ENCODE results near the gene SMYD5. TPM values are rescaled to one million over a fixed set of nuclear protein-coding genes. Genes with fewer than 3 reads are reported as not detected.
A peak's percentile ranks its signal among the peaks of the same experiment; 100 is the strongest.
"Not testable (repeated sequence)": the region's sequence is repeated elsewhere in the genome, so short reads cannot be mapped to it uniquely, and the experiment has no call there.

SMYD5 gene
- polyA plus RNA-seq, 3 donors from 2014 or later = 7.0 to 19.1 (median 10.2) TPM

- H3K27ac Mint-ChIP-seq = peak overlapping the region in 1 of 6 donors; percentile 14
- peaks cover 13 to 16% of the 10 kb centered on the region in 2 donors for H3K4me1 Mint-ChIP-seq
- H3K9me3 Mint-ChIP-seq = no peaks in the 10 kb centered on the region
- DNase-seq = no peak
- no peaks in the 10 kb centered on the region for H3K36me3 Mint-ChIP-seq
- peak overlapping the region; percentile 84 to 94 (median 90) for H3K4me3 Mint-ChIP-seq
- peaks cover 6 to 14% (median 9%) of the 10 kb centered on the region in 3 donors for H3K27me3 Mint-ChIP-seq (ENCODE audit: low read depth in 3 of 3)
Observed at GRCh38 chr2:73177645-73178255, 36.3 kb upstream of the SMYD5 start.

GRCh38 chr2:73185965-73186364 lies 28.1 kb upstream of the SMYD5 start:
- no peak overlapping the region for H3K27ac Mint-ChIP-seq
- H3K4me3 Mint-ChIP-seq = no peak overlapping the region
- DNase-seq = no peak
- peaks cover 0 to 4% (median 0%) of the 10 kb centered on the region in 3 donors for H3K36me3 Mint-ChIP-seq
- peaks cover 5 to 10% (median 6%) of the 10 kb centered on the region in 3 donors for H3K27me3 Mint-ChIP-seq (ENCODE audit: low read depth in 3 of 3)
- no peaks in the 10 kb centered on the region for H3K9me3 Mint-ChIP-seq
- H3K4me1 Mint-ChIP-seq = no peaks in the 10 kb centered on the region

GRCh38 chr2:73187549-73187948 lies 26.5 kb upstream of the SMYD5 start:
- peaks cover 3 to 6% (median 6%) of the 10 kb centered on the region in 3 donors for H3K27me3 Mint-ChIP-seq (ENCODE audit: low read depth in 3 of 3)
- no peak for DNase-seq
- H3K4me3 Mint-ChIP-seq = no peak overlapping the region
- H3K4me1 Mint-ChIP-seq = no peaks in the 10 kb centered on the region
- no peaks in the 10 kb centered on the region for H3K9me3 Mint-ChIP-seq
- peaks cover 0 to 4% (median 0%) of the 10 kb centered on the region in 3 donors for H3K36me3 Mint-ChIP-seq
- no peak overlapping the region for H3K27ac Mint-ChIP-seq

- Mint-ChIP-seq H3K27ac (no peak overlapping the region), H3K4me3 (no peak overlapping the region), H3K36me3 (no peaks in the 10 kb centered on the region), H3K9me3 (peaks cover 0 to 2% (median 0%) of the 10 kb centered on the region in 6 donors), H3K4me1 (peaks cover 5 to 8% of the 10 kb centered on the region in 2 donors), H3K27me3 (ENCODE audit: low read depth in 3 of 3) (peaks cover 3 to 20% (median 5%) of the 10 kb centered on the region in 3 donors)
- DNase-seq = no peak
Observed at GRCh38 chr2:73197579-73197978, 16.5 kb upstream of the SMYD5 start.

GRCh38 chr2:73200281-73200680 lies 13.8 kb upstream of the SMYD5 start:
- DNase-seq, H3K9me3 Mint-ChIP-seq, H3K36me3 Mint-ChIP-seq, H3K4me1 Mint-ChIP-seq, H3K4me3 Mint-ChIP-seq, H3K27ac Mint-ChIP-seq: not testable (repeated sequence)
- peaks cover 9 to 34% (median 11%) of the 10 kb centered on the region in 3 donors for H3K27me3 Mint-ChIP-seq (ENCODE audit: low read depth in 3 of 3)

GRCh38 chr2:73202156-73203054 lies 11.6 kb upstream of the SMYD5 start, which contains the start of gene NOTO:
Gene NOTO, plus strand, starts transcription at chr2:73202574. Its CDS starts 93 bp downstream, at chr2:73202667.
- Mint-ChIP-seq H3K4me1 (peaks cover 7 to 8% of the 10 kb centered on the region in 2 donors), H3K36me3 (no peaks in the 10 kb centered on the region), H3K27me3 (ENCODE audit: low read depth in 3 of 3) (peaks cover 9 to 36% (median 15%) of the 10 kb centered on the region in 3 donors), H3K9me3 (no peaks in the 10 kb centered on the region), H3K27ac (no peak within 1 kb of the TSS), H3K4me3 (peak within 1 kb of the TSS; percentile 29 to 76 (median 46))
- DNase-seq = no peak

GRCh38 chr2:73203055-73203681 lies 10.9 kb upstream of the SMYD5 start:
- Mint-ChIP-seq H3K9me3 (no peaks in the 10 kb centered on the region), H3K4me1 (peaks cover 7 to 8% of the 10 kb centered on the region in 2 donors), H3K27ac (no peak overlapping the region), H3K4me3 (no peak overlapping the region), H3K27me3 (ENCODE audit: low read depth in 3 of 3) (peaks cover 9 to 33% (median 15%) of the 10 kb centered on the region in 3 donors), H3K36me3 (no peaks in the 10 kb centered on the region)
- no peak for DNase-seq

GRCh38 chr2:73205611-73206010 lies 8.4 kb upstream of the SMYD5 start:
- no peak overlapping the region for H3K4me3 Mint-ChIP-seq
- H3K27me3 Mint-ChIP-seq (ENCODE audit: low read depth in 3 of 3) = peaks cover 10 to 26% (median 12%) of the 10 kb centered on the region in 3 donors
- H3K36me3 Mint-ChIP-seq = no peaks in the 10 kb centered on the region
- peaks cover 7 to 8% of the 10 kb centered on the region in 2 donors for H3K4me1 Mint-ChIP-seq
- H3K27ac Mint-ChIP-seq = no peak overlapping the region
- no peaks in the 10 kb centered on the region for H3K9me3 Mint-ChIP-seq
- no peak for DNase-seq

GRCh38 chr2:73208258-73208657 lies 5.8 kb upstream of the SMYD5 start:
- Mint-ChIP-seq H3K27me3 (ENCODE audit: low read depth in 3 of 3) (peaks cover 8 to 21% (median 10%) of the 10 kb centered on the region in 3 donors), H3K9me3 (no peaks in the 10 kb centered on the region), H3K27ac (no peak overlapping the region), H3K4me3 (no peak overlapping the region), H3K36me3 (no peaks in the 10 kb centered on the region), H3K4me1 (peaks cover 8 to 10% of the 10 kb centered on the region in 2 donors)
- DNase-seq = no peak

- Mint-ChIP-seq H3K27ac (no peak overlapping the region), H3K9me3 (no peaks in the 10 kb centered on the region)
- DNase-seq = no peak
Observed at GRCh38 chr2:73210019-73210418, 4.0 kb upstream of the SMYD5 start.

GRCh38 chr2:73210696-73211095 lies 3.3 kb upstream of the SMYD5 start:
- Mint-ChIP-seq H3K27me3 (ENCODE audit: low read depth in 3 of 3) (peaks cover 1 to 5% (median 4%) of the 10 kb centered on the region in 3 donors), H3K36me3 (no peaks in the 10 kb centered on the region), H3K9me3 (no peaks in the 10 kb centered on the region), H3K4me3 (no peak overlapping the region), H3K4me1 (peaks cover 27 to 34% of the 10 kb centered on the region in 2 donors), H3K27ac (no peak overlapping the region)
- DNase-seq = no peak

More at GRCh38 chr2:73210019-73210418, 4.0 kb upstream of the SMYD5 start:
- Mint-ChIP-seq H3K4me3 (no peak overlapping the region), H3K27me3 (ENCODE audit: low read depth in 3 of 3) (peaks cover 1 to 7% (median 6%) of the 10 kb centered on the region in 3 donors), H3K36me3 (no peaks in the 10 kb centered on the region), H3K4me1 (peaks cover 22 to 27% of the 10 kb centered on the region in 2 donors)

GRCh38 chr2:73212098-73212447 lies 2.0 kb upstream of the SMYD5 start:
- no peak overlapping the region for H3K27ac Mint-ChIP-seq
- H3K4me3 Mint-ChIP-seq = no peak overlapping the region

GRCh38 chr2:73212448-73213176 lies 1.4 kb upstream of the SMYD5 start:
- H3K4me1 Mint-ChIP-seq = peaks cover 28 to 36% of the 10 kb centered on the region in 2 donors
- DNase-seq = peak; percentile 52 to 60 (median 59)
- H3K4me3 Mint-ChIP-seq = peak overlapping the region in 4 of 5 donors; percentile 39 to 96 (median 62)
- peaks cover 0 to 1% (median 0%) of the 10 kb centered on the region in 3 donors for H3K27me3 Mint-ChIP-seq (ENCODE audit: low read depth in 3 of 3)
- no peaks in the 10 kb centered on the region for H3K9me3 Mint-ChIP-seq
- H3K27ac Mint-ChIP-seq = peak overlapping the region in 1 of 6 donors; percentile 42
- no peaks in the 10 kb centered on the region for H3K36me3 Mint-ChIP-seq

More at GRCh38 chr2:73212098-73212447, 2.0 kb upstream of the SMYD5 start:
- Mint-ChIP-seq H3K27me3 (ENCODE audit: low read depth in 3 of 3) (peaks cover 0 to 1% (median under 1%) of the 10 kb centered on the region in 3 donors), H3K36me3 (no peaks in the 10 kb centered on the region), H3K4me1 (peaks cover 28 to 36% of the 10 kb centered on the region in 2 donors), H3K9me3 (no peaks in the 10 kb centered on the region)
- no peak for DNase-seq
